H1 (cell line): Measurements from ENCODE around the gene APC2. TPM values are rescaled to one million over a fixed set of nuclear protein-coding genes. Genes with fewer than 3 reads are reported as not detected.

Source experiments
- CTCF ChIA-PET: fragments of 300-600 bp; sonication (Branson Sonifier 250); formaldehyde crosslinking; loops from one replicate; lab custom pipeline; 2021; ENCODE audit not compliant: partially characterized antibody; lab: Charles Lee
- POLR2A ChIA-PET: fragments of 300-600 bp; sonication (Branson Sonifier 250); formaldehyde crosslinking; loops from one replicate; lab custom pipeline; 2021; ENCODE audit warnings: inconsistent platforms; ENCODE audit not compliant: partially characterized antibody; lab: Charles Lee
- DNase-seq, 2 experiments: peaks; one replicate each; pipeline versions ENCODE4 v3.0.0 to v3.0.0-alpha.2; 2010 to 2022; ENCODE audit warnings: low spot score in 2 of 2, low read depth in 1 of 2, mixed read lengths in 1 of 2
- FAIRE-seq: peaks from 2 replicates; lab custom pipeline; 2011; peaks lifted over from hg19 to GRCh38; lab: Jason Lieb, UNC
- H2AFZ ChIP-seq: 2 replicates; pipeline ENCODE4 v1.8.1; 2012; ENCODE audit warnings: low read length, inconsistent platforms
- H2AK5ac ChIP-seq: 2 replicates; pipeline ENCODE4 v1.6.1; 2013; ENCODE audit warnings: low read depth, low read length
- H2BK120ac ChIP-seq: replicated peaks from 2 replicates; pipeline ENCODE3; 2013; ENCODE audit warnings: low read depth, low read length, inconsistent platforms
- H2BK12ac ChIP-seq: 2 replicates; pipeline ENCODE4 v1.6.1; 2013; ENCODE audit warnings: low read depth, low read length
- H2BK15ac ChIP-seq: 2 replicates; pipeline ENCODE4 v1.6.1; 2013; ENCODE audit warnings: low read length
- H2BK20ac ChIP-seq: 2 replicates; pipeline ENCODE4 v1.6.1; 2013; ENCODE audit warnings: low read length
- H2BK5ac ChIP-seq: 2 replicates; pipeline ENCODE4 v1.6.1; 2013; ENCODE audit warnings: low read depth, low read length
- H3K14ac ChIP-seq: 2 replicates; pipeline ENCODE4 v1.6.1; 2013; ENCODE audit warnings: inconsistent platforms; ENCODE audit not compliant: insufficient read length
- H3K18ac ChIP-seq: 2 replicates; pipeline ENCODE4 v1.6.1; 2013; ENCODE audit warnings: low read length; ENCODE audit errors: extremely low read depth
- H3K23ac ChIP-seq: 2 replicates; pipeline ENCODE4 v1.6.1; 2013; ENCODE audit warnings: inconsistent platforms; ENCODE audit not compliant: insufficient read length
- H3K23me2 ChIP-seq: 2 replicates; pipeline ENCODE4 v1.6.1; 2013; ENCODE audit warnings: low read depth, low read length
- H3K27ac ChIP-seq: 2 replicates; pipeline ENCODE4 v1.6.1; 2011; ENCODE audit warnings: low read depth, low read length, inconsistent platforms
- H3K27me3 ChIP-seq, 4 experiments: replicated peaks in 1 of 4; 1 replicate in 1 of 4; 2 replicates in 3 of 4; pipeline versions ENCODE4 v1.6.1 to v1.8.1; 2011 to 2013; ENCODE audit warnings: low read length in 3 of 4, mild to moderate bottlenecking in 3 of 4, inconsistent platforms in 2 of 4, mixed read lengths in 2 of 4, moderate library complexity in 1 of 4; ENCODE audit not compliant: control insufficient read depth in 3 of 4, insufficient read depth in 3 of 4; ENCODE audit errors: extremely low read depth in 1 of 4
- H3K36me3 ChIP-seq, 4 experiments: 2 replicates each; pipeline versions ENCODE4 v1.6.1 to v1.8.1; 2011 to 2013; ENCODE audit warnings: mild to moderate bottlenecking in 4 of 4, low read length in 3 of 4, moderate library complexity in 2 of 4, control low read depth in 1 of 4, inconsistent platforms in 1 of 4; ENCODE audit not compliant: insufficient read depth in 4 of 4, control insufficient read depth in 2 of 4
- H3K4ac ChIP-seq: replicated peaks from 2 replicates; pipeline ENCODE3; 2013; ENCODE audit warnings: low read length, low read depth, mixed read lengths, inconsistent platforms; ENCODE audit not compliant: insufficient read length
- H3K4me1 ChIP-seq, 4 experiments: replicated peaks in 1 of 4; 1 replicate in 1 of 4; 2 replicates in 3 of 4; pipeline versions ENCODE4 v1.6.1 to v1.8.1; 2011 to 2013; ENCODE audit warnings: low read length in 3 of 4, inconsistent platforms in 2 of 4, mixed read lengths in 1 of 4; ENCODE audit not compliant: insufficient read depth in 4 of 4, control insufficient read depth in 3 of 4
- H3K4me2 ChIP-seq, 2 experiments: 2 replicates each; pipeline versions ENCODE4 v1.6.1 to v1.8.1; 2011 to 2013; ENCODE audit warnings: low read depth in 2 of 2, low read length in 2 of 2, control low read depth in 1 of 2, inconsistent platforms in 1 of 2, mild to moderate bottlenecking in 1 of 2; ENCODE audit not compliant: insufficient read depth in 1 of 2
- H3K4me3 ChIP-seq, 4 experiments: fragments of 200-600, 300-600 bp in 1 of 4; sonication (generic), shearing (Covaris generic), sonication (Bioruptor Twin) in 1 of 4; 2 replicates each; pipeline versions ENCODE4 v1.5.1 to v1.8.1; 2011 to 2016; ENCODE audit warnings: low read length in 4 of 4, low read depth in 3 of 4, control low read depth in 2 of 4, inconsistent platforms in 2 of 4, mild to moderate bottlenecking in 2 of 4, mixed read lengths in 1 of 4, moderate library complexity in 1 of 4; ENCODE audit not compliant: insufficient read depth in 2 of 4; ENCODE audit errors: extremely low read depth in 1 of 4
- H3K56ac ChIP-seq: replicated peaks from 2 replicates; pipeline ENCODE3; 2013; ENCODE audit warnings: low read depth, mild to moderate bottlenecking, mixed read lengths, low read length, inconsistent platforms; ENCODE audit not compliant: insufficient read length
- H3K79me1 ChIP-seq: 2 replicates; pipeline ENCODE4 v1.6.1; 2013; ENCODE audit warnings: low read depth, low read length, control low read depth
- H3K79me2 ChIP-seq, 2 experiments: 2 replicates each; pipeline versions ENCODE4 v1.6.1 to v1.8.1; 2012 to 2013; ENCODE audit warnings: low read length in 2 of 2, mild to moderate bottlenecking in 2 of 2, inconsistent platforms in 1 of 2; ENCODE audit not compliant: insufficient read depth in 2 of 2, control insufficient read depth in 1 of 2
- H3K9ac ChIP-seq, 4 experiments: replicated peaks in 1 of 4; 1 replicate in 1 of 4; 2 replicates in 3 of 4; pipeline versions ENCODE4 v1.6.1 to v1.8.1; 2011 to 2013; ENCODE audit warnings: low read depth in 3 of 4, low read length in 3 of 4, control low read depth in 2 of 4, mild to moderate bottlenecking in 2 of 4, moderate library complexity in 2 of 4, inconsistent platforms in 1 of 4; ENCODE audit errors: extremely low read depth in 1 of 4
- H3K9me3 ChIP-seq, 2 experiments: 2 replicates each; pipeline versions ENCODE4 v1.6.1 to v1.8.1; 2012 to 2013; ENCODE audit warnings: mild to moderate bottlenecking in 2 of 2, moderate library complexity in 2 of 2, control low read depth in 1 of 2, inconsistent platforms in 1 of 2, low read depth in 1 of 2, low read length in 1 of 2, mixed read lengths in 1 of 2; ENCODE audit not compliant: insufficient read depth in 2 of 2
- H4K20me1 ChIP-seq, 2 experiments: replicated peaks in 1 of 2; 2 replicates each; pipeline versions ENCODE3 to v1.8.1; 2011 to 2013; ENCODE audit warnings: inconsistent platforms in 2 of 2, low read length in 2 of 2, mild to moderate bottlenecking in 1 of 2; ENCODE audit not compliant: insufficient read depth in 2 of 2, control insufficient read depth in 1 of 2
- H4K5ac ChIP-seq: 2 replicates; pipeline ENCODE4 v1.6.1; 2013; ENCODE audit warnings: low read length, low read depth, mixed read lengths, inconsistent platforms; ENCODE audit not compliant: insufficient read length
- H4K8ac ChIP-seq: 2 replicates; pipeline ENCODE4 v1.8.0; 2013; ENCODE audit warnings: mild to moderate bottlenecking, moderate library complexity, low read length, inconsistent platforms; ENCODE audit not compliant: insufficient read depth; ENCODE audit errors: extremely low read depth
- H4K91ac ChIP-seq: replicated peaks from 2 replicates; pipeline ENCODE3; 2013; ENCODE audit warnings: low read length, mixed read lengths, inconsistent platforms; ENCODE audit not compliant: insufficient read length
- CTCF ChIP-seq, 3 experiments: IDR thresholded peaks; 1 replicate in 2 of 3; 2 replicates in 1 of 3; pipeline versions ENCODE4 v1.5.1 to v1.6.1; 2011; ENCODE audit warnings: low read length in 3 of 3, mild to moderate bottlenecking in 3 of 3, inconsistent platforms in 2 of 3, low read depth in 1 of 3, moderate library complexity in 1 of 3; ENCODE audit not compliant: insufficient read depth in 1 of 3; ENCODE audit errors: control extremely low read depth in 1 of 3
- WGBS, 2 experiments: shearing (Covaris generic) in 1 of 2; methylation state at CpG; one replicate each; pipeline versions ENCODE4 v1.1.6 to v1.1.7; 2013 to 2015; ENCODE audit warnings: low lambda C conversion rate in 2 of 2, mixed read lengths in 2 of 2, inconsistent platforms in 1 of 2, low coverage in 1 of 2, missing lambda C conversion rate in 1 of 2; ENCODE audit not compliant: insufficient replicate concordance in 2 of 2, insufficient coverage in 1 of 2, insufficient read length in 1 of 2; ENCODE audit errors: extremely low coverage in 1 of 2, missing lambda C conversion rate in 1 of 2; 5-methylcytosine and 5-hydroxymethylcytosine counted together
- polyA plus RNA-seq, 7 experiments: library from polyadenylated mRNA; depleted of rRNA in 3 of 7; stranded (reverse) in 5 of 7; unstranded in 2 of 7; fragments of >200 nt in 5 of 7; fragments of 200-250 nt in 2 of 7; gene quantifications; 1 replicate in 5 of 7; 2 replicates in 1 of 7; 4 replicates in 1 of 7; pipeline versions ENCODE4 v1.2.1 to v1.2.3, GENCODE V29; 2011 to 2013; ENCODE audit warnings: missing spikeins in 2 of 7, mixed read lengths in 2 of 7
- total RNA-seq: library from RNA; stranded (reverse); fragmentation: NEBNext Ultra II Directional; extraction: Animal tissue kit (Norgen Biotek cat#: 25700); gene quantifications from 2 replicates; pipeline ENCODE4 v1.2.1, GENCODE V29; 2021
- TF ChIP-seq, protein P1 (sequence below): IDR thresholded peaks from 2 replicates; pipeline ENCODE4 v1.6.1; 2012; ENCODE audit warnings: inconsistent platforms

Gene APC2
- total and polyA plus RNA-seq, 2 of the 8 experiments (the other 6 are each of a cell fraction or from before 2014, with no cell fraction given): 1.3 to 4.1 TPM

- H3K23ac ChIP-seq: no peak overlapping the region
- no peak overlapping the region for H3K4me3 ChIP-seq
- no peaks in the 10 kb centered on the region; a peak in 1 of 8 replicates for H3K36me3 ChIP-seq
- no peak overlapping the region for H3K14ac ChIP-seq
- H3K9me3 ChIP-seq: no peaks in the 10 kb centered on the region
- no peaks in the 10 kb centered on the region; the same call in 1 of the 2 replicates for H3K79me1 ChIP-seq
- H3K27me3 ChIP-seq: peaks cover 19 to 42% (median 40%) of the 10 kb centered on the region in 4 experiments
- H4K8ac ChIP-seq: 0 out of 2 replicates have a peak overlapping the region, but pooled peaks have one; percentile 62
- no peak overlapping the region for H3K27ac ChIP-seq
- 0 out of 2 replicates have a peak overlapping the region, but pooled peaks have one; percentile 99 for H2BK15ac ChIP-seq
- H4K5ac ChIP-seq: no peak overlapping the region
- H3K9ac ChIP-seq: no peak overlapping the region
- peak overlapping the region; percentile 32 for H3K18ac ChIP-seq
- peak overlapping the region; percentile 86 for H4K91ac ChIP-seq
- H3K4me2 ChIP-seq: peak overlapping the region in 1 of 2 experiments; percentile 47; a peak in 3 of 4 replicates
- POLR2A ChIA-PET: interaction anchor here (1.0 to 9.4 kb wide), 12 partner anchors 11 to 185 kb away, joined by 3 to 109 read pairs (median 5); partner anchors contain the start of genes FAM174C and REEP6
- H3K79me2 ChIP-seq: no peaks in the 10 kb centered on the region
- WGBS, 2 experiments: 90% methylated on average over 21 of the region's 30 CpGs; no CpG with 5 or more reads in 1 of the 2 experiments
- FAIRE-seq (no peak), DNase-seq (no peak)
- CTCF ChIA-PET: interaction anchor here (0.7 to 6.9 kb wide), 7 partner anchors 10 to 388 kb away, joined by 3 to 54 read pairs (median 3); no protein-coding TSS in a partner anchor
- peak overlapping the region; percentile 93; the same call in 1 of the 2 replicates for H2BK20ac ChIP-seq
- H2AK5ac ChIP-seq: no peak overlapping the region
- no peak overlapping the region for H2AFZ ChIP-seq
- H2BK120ac ChIP-seq: no peak overlapping the region
- peaks cover 0 to 39% (median 29%) of the 10 kb centered on the region in 4 experiments; a peak in 6 of 7 replicates for H3K4me1 ChIP-seq
- peak overlapping the region; percentile 84; the same call in 1 of the 2 replicates for H2BK12ac ChIP-seq
- TF ChIP-seq, protein P1, sequence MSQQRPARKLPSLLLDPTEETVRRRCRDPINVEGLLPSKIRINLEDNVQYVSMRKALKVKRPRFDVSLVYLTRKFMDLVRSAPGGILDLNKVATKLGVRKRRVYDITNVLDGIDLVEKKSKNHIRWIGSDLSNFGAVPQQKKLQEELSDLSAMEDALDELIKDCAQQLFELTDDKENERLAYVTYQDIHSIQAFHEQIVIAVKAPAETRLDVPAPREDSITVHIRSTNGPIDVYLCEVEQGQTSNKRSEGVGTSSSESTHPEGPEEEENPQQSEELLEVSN: 0 out of 2 replicates have a peak, but pooled peaks have one; percentile 40
- TF ChIP-seq CTCF (IDR thresholded peaks at IDR 0.05; ENCODE audit: control extremely low read depth in 1 of 3, insufficient read depth in 1 of 3, low read depth in 1 of 3, low read length in 3 of 3): no peak
- peak overlapping the region; percentile 89 for H3K4ac ChIP-seq
- peak overlapping the region; percentile 73; the same call in 1 of the 2 replicates for H2BK5ac ChIP-seq
- H4K20me1 ChIP-seq: peaks cover 10% of the 10 kb centered on the region in 2 experiments
- H3K56ac ChIP-seq: no peak overlapping the region
- H3K23me2 ChIP-seq: peaks cover 4% of the 10 kb centered on the region; the same call in 1 of the 2 replicates
These were observed 3.0 kb downstream of the APC2 start for GRCh38 chr19:1452802-1453524.
